ENCODE data around the gene GNPTAB.

GNPTAB gene

DNA sequence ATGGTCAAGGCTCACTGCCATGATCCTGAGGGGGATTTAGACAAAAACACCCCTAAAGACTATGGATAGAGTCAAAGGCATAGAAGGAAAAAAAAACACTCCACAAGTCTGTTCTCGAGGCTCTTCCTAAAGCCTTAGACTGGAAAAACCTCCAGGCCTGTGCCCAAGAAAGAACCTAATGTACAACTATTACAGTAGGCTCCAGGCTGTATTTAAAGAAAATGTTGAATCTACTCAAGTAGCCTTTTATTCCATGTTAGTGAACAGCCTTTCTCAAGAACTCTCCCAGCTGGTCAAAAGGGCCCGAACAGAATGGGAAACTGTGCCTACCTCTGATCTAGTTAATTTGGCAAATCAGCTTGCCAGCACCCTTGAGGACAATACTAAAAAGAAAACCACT is 28.3 kb downstream of the GNPTAB start:
- FAIRE-seq = no peak

DNA sequence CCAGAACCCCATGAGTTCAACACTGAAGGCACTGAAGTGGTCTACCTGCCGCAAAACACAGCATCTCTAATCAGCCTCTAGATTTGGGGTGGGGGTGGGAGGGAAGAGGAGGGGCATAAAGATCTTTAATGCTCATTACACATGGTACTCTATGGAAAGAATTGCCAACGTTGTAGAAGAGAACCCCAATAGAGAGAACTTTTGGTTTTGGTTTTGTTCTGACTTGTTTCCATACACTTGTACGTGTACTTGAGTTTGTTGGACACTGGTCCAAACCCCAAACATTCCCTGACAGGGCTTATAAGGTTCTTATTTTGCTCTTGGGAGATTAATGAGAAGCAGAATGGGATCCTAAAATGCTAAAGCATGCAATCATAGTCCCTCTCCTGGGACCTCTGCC is 31.0 kb downstream of the GNPTAB start:
- FAIRE-seq = no peak

DNA sequence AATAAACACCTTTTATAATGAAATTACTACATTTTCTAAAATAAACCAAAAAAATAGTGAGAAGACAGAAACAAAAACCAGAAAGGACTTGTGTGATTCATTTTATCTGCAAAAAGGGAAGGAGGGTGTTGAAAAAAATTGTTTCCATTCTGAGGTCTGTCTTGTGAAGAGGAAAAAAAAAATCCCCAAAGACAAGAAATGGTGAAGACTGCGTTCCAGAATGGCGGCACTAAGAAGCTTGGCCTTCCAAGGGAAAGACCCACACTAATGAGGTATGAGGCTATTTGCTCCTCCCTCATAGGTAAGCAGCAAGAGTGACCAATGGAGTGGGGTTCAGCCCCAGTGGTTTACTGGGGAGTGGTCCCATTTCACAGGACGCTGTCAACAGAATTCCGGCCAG is 35.0 kb downstream of the GNPTAB start:
- no peak for FAIRE-seq

DNA sequence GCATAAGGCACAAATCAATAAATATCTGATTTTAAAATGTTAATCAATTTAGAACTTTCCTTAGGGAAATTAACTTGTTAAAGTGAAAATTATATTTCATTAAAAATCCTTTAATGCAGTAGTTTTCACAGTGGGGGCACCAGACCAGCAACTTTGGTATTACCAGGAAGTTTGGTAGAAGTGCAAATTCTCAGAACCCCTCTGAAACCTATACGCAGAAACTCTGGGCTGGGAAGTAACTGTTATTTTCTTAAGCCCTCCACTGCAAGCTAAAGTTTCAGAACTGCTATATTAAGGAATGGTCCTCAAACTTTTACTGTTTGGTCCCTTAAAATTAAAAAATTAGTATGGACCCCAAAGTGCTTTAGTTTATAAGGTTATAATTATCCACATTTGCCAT is 35.7 kb downstream of the GNPTAB start:
- FAIRE-seq = no peak

DNA sequence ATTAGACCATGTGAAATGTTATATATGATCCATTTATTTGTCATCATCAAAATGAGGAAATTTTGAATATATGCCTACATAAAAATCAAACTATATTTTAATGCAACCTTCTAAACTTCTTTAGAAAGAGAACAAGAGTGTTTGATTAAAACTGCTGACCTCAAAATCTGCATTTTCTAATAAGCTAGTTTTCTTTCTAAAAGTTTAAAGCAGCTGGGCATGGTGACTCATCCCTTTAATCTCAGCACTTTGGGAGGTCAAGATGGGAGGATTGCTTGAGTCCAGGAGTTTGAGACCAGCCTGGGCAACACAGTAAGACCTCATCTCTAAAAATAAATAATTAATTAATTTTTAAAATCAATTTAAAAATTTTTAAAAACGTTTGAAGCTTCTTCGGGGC is 36.2 kb downstream of the GNPTAB start:
- no peak for FAIRE-seq

DNA sequence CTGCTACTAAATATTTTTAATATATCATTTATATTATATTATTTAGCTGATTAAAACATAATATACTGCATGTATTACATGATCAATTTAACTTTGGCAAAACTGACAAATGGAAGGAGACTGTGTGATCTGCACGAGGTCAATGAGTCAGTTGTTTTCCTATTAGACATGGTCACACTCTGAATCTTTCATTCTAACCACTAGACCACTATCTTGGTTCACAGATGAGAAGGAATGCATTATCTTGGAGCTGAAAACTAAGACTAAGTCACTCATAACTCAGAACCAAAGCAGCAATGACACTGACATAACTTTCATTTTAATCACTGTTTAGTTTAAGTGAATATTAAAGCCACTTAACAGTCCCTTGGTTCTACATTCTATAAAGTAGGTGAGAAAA is 37.4 kb downstream of the GNPTAB start:
- no peak for FAIRE-seq

DNA sequence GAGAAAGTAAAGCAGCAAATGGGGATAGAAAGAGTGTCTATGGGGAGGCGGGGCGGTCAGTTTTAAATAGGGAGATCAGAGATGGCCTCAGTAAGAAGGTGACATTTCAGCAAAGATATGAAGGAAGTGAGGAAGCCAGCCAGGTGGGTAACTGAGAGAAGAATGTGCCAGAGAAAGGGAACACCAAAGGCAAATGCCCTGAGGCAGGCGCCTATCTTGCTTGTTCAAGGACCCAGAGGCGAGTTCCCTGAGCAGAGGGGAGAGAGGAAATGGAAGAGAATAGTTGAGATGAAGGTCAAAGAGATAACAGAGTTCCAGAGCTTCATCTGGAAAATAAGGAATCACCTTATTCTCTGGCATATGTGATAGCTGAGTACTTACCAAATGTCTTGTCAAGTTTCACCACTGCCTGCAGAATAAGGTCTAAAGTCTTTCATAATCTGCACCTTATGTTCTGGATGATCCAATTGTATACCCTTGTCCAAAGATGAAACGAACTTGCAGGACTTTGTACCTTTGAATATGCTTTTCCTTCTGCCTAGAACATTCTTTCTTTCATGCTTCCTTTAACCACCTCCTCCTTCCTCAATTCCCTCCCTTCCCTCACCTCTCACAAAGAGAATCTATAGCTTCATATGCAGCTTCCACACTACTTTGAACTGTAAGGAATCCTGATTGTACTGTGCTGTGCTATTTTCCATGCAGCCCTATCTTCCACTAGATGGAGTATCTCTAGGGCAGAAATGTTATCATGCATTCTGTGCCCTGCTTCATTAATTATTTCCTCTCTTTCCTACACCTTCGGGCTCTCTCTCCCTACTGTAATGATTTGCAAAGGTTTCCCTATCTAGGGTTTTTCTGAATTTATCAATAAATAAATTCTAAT is 38.5 kb downstream of the GNPTAB start:
- FAIRE-seq = no peak

DNA sequence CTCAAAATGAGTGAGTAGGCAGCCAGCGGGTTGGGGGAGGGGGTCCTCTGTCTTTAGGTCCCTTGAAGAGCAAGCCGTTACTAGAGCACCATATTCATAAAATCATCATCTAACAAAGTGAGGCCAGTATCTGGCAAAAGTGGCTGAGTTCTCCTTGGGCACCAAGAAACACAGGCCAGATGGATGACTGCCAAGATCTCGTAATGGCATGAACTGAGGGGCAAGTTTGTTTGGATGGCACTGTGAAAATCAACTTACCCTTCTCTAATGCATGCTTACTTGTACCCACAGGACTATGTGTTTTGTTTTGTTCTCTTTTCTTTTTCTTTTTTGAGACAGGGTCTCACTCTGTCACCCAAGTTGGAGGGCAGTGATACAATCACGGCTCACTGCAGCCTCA is 41.6 kb downstream of the GNPTAB start:
- FAIRE-seq = no peak

DNA sequence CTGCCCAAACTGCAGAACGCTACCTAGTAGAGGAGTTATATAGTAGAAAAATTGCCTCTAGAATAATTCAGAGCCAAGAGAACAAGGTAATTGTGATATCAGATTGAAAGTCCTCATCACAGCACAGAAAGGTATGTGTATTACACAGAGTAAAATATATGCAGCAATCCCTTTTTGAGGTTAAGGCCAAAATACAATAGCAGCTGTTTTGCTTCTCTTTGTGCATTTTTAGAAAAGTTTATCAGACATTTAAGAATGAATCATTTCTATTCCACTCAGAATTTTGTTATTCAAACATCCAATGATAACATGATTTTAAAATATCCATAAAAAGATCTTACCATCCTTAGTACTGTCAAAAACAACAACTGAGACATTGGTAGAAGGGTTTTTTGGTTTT is 45.1 kb downstream of the GNPTAB start:
- no peak for FAIRE-seq

DNA sequence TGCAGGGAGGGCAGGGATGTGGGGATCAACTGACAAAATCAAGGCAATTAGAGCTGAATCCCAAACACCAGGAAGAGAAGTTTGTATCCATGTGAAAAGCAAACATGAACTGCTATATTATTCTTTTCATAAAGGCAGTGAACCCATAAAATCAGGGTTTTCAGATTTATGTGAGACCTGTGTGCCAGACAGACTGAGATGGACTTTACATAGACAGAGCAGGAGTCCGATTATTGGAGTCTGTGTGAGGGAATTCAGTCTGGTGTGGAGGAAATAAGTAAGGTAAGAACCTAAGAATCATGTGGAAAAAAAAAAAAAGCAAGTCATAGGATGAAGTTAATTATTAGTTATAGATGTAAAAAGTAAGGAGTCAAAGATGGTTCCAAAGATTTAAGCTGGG is 46.4 kb downstream of the GNPTAB start:
- FAIRE-seq = no peak

DNA sequence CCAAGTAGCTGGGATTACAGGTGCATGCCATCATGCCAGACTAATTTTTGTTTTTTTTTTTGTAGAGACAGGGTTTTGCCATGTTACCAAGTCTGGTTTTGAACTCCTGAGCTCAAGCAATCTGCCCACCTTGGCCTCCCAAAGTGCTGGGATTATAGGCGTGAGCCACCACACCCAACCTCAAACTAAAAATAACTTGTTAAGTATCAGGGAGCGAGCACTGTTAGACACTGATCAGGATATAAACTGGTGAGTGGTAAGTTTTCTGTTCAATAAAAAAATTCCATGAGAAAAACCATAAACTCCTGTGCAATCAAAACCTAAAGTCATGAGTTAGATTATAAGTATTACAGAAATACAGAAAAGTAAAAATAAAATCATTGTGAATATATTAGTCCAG is 46.9 kb downstream of the GNPTAB start:
- FAIRE-seq = no peak

DNA sequence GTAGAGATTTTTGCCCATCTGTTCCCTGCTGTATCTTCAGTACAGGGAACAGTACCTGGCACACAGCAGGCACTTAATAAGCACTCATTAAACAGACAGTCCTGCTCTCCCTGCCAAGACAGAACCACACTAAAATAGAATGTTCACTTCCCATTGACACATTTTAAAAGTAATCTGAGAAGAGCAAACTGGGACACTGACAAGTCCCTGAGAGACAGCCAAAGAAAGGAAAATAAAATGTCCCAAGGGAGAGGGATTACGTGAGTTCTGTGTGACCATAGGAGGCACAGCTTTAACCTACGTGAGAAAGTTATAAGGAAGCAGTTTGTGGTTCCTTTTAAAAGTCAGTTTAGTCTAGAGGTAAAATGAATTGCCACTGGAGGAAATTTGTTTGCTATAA is 47.6 kb downstream of the GNPTAB start:
- no peak for FAIRE-seq

DNA sequence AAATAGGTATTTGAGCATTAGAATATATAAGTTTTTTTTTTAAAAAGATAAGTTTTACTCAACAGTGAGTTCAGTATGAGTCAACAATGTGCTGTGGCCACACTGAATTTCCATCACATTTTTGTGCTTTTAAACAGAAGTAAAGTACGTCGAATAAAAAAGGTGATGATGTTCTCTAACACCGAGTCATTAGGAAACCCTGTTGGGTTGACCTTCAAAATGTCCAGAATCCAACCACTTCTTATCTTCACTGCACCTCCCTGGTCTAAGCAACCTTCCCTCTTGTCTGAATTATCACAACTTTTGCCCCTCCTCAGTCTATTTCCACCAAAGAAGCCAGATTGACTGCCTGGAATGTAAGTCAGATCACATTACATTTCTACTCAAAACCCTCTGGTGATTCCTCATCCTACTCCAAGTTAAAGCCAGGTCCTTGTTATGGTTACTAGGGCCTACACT is 48.5 kb downstream of the GNPTAB start:
- FAIRE-seq = no peak

DNA sequence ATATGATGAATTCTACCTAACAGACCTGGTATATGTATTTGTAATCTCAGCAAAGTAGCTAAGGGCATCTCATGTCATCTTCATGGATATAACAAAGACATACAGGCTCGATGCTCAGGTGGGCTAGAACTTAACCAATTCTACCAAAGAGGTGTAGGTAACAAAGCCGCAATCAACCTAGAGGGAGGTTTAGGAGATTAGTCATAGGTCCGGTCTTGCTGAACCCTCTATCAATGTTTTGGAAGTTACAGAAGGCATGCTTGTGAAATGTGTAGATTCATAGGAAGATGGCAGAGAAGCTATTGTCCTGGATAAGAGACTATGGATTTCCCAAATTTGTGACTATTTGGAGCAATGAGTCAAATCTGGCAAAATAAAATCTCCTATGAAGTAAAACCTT is 48.9 kb downstream of the GNPTAB start:
- no peak for FAIRE-seq

DNA sequence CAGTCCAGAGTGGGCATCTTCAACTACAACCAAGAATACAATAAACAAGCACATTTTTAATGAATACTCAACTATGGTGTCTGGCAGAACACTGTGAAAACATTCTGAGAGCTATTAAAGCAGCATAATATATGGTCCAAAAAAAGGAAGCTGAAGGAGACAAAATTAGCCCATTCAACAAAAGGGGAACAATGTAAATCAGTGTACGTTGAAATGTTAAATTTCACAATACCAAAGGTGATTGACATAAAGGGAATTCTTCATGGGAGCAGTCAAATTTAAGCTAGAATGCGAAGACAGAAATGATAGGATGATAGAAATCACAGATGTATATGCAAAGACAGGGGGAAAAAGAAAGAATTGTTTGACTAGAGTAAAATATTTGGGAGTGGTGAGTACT is 50.2 kb downstream of the GNPTAB start:
- no peak for FAIRE-seq

DNA sequence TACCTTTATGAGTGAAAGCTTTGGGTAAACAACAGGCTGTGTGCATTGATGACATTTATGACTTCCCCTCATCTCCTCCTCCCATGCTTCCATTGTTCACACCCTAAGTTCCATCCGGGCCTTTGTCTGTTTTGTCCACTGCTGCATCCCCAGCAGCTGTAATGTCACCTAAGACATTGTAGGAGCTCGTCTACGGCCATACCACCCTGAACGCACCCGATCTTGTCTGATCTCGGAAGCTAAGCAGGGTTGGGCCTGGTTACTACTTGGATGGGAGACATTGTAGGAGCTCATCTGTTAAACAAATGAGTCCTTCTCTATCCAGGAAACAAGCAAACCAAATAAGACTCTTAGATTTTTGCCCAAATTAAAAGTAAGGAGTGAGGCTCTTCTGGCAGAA is 51.1 kb downstream of the GNPTAB start:
- FAIRE-seq = no peak

DNA sequence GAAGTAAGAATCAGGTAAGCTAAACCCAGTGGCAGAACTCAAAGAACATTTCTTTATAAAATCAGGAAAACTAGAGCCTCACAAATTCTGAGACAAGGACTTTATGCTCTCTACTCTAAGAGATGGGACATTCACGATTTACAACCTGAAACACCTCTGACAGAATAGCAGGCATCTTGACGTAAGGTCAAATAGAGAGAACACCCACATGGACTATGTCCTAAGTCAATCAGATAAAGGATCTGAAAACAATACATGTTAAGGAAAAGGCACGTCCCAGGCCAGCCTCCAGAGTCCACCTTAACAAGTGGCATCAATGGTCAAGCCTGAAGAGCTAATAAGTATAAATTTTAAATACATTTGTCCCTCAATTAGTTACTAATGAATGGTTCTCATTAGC is 51.6 kb downstream of the GNPTAB start:
- FAIRE-seq = no peak

DNA sequence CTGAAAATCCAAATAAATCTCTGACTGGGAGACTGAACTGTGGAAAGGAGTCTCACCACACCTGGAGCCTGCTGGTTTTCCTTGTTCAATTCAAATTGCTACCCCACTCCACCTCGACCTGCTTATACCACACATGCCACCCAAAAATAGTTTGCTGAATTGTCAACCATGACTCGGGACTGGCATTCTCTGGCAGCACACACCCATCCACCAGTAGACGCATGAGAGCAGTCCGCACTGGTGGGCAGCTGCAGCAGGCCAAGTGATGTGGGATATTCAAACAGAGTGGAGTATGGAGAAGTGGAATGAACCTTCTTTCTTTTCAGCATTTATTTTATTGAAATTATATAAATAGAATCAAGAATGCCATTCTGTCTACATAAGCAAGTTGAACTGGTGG is 52.8 kb downstream of the GNPTAB start:
- no peak for FAIRE-seq

DNA sequence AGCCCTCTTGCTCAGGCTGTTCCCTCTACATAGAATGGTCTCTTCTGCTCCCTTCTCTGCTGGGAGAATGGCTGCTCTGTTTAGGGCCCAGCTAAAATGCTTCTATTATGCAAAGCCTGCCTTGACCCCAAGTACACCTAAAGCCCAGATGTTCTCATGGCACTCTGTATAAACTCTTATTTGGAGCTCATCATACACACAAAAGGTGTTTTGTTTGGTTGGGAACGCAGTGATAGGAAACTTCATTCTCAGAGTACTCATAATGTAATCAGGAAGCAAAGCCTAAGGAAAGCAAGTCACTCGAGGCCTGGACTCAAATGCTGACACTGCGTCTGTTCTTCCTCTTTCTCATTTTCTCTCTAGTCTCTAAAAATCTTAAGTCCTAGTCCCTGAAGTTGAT is 53.3 kb downstream of the GNPTAB start:
- FAIRE-seq = no peak

DNA sequence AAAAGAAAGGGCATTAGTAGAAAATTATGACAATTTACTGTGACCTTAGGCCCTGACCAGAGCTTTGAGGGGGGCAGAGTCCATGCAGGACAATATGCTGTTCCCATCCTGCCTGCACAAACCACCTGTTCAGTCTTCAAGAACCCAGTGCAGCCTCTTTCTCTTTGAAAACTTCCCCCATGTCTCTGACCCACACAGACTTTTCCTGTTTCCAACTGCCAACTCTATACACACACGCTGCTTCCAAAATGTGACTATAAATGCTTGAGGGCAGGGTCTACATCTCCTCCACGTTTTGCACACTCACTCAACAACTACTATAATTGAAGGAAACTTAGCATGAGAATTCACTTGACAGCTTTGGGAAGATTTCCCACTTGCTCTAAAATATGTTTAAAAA is 54.9 kb downstream of the GNPTAB start:
- FAIRE-seq = no peak

DNA sequence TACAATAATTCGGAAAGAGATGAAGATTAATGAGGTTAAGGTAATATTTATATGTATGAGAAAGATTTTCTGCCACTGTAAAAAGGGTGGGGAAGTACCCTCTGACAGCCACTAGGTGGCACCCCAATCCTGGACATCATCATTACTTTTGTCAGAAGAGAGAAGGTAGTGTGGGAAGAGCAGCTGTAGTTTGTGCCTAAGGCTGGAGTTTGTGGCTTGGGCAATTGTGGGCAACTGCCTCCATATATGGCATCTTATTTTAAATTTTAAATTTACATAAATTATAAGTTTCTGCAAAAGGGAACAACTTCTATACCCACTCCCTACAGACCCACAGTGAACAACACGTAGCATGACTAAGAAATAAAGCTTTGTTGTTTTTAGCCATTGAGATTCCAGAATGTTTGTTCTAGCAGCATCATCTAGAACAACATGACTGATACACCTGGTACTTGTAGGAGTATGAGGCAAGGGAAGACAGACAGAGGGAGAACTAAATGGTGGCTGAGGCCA is 57.1 kb downstream of the GNPTAB start:
- peak; percentile 81 for FAIRE-seq

DNA sequence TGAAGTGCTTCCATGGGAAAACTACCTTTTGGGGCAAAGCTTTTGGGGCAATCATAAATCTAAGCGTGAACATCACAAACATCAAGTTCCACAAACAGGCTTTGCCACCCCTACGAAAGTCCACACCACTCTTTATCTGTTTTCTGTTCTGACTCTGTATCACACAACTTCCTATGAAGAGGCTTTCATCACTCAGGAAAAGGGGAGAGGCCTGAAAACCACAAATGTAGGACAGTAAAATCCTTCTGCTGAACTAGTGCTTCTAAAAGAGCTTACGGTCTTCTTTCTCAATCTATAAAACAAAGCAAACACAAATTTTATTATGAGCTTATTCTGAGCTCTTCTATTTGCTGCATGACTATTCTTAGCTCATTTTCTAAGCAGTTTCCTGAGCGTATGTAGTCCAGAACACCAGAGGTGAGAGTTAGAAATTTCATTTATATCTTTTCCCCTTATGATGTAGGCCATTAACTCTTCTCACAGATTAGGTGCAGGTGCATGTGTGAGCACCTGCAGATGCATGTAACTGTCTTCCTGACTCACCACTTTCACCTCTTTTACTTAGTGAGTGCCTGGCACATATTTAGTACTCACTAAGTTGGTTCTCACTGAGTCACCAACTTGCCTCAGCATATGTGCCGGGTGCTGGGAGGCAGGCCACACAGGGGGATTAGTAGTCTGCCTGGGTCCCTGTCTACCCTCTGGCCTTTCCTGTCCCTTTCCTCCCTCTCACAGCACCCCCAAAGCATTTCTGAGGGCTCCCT is 58.6 kb downstream of the GNPTAB start:
- FAIRE-seq = no peak

DNA sequence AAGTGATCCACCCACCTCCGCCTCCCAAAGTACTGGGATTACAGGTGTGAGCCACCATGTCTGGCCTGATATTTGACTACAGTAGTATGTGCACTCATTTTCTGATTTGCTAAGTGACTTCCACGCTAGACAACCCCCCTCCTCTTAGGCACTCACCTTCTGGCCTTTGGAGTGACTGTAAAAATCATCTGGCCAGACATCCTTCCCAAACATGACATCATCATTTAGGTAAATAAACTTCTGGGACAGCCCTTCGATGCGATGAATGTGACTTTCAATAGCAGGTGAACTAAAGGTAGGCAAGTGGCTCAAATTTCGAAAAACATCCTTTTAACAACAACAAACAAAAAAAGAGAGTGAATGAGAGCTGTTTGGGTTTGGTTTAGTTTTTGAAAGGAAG is 60.9 kb downstream of the GNPTAB start:
- FAIRE-seq = no peak

DNA sequence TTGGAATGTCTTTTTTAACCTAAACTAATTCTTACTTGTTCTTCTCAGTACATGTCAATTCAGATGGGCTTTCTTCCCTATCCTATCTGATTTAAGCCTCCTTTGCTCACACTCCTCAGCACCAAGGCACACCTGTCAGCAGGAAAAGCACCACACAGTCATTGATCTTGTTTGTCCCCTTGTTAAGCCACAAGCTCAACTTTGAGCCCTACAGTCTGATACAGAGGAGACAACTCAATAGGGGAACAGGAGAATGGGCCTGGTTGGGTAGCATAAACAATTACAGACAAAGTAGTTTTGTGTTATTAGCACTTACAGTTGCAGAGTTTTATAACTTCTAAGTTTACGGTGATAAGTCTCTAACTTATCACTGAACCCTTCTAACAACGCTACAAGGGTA is 62.0 kb downstream of the GNPTAB start:
- FAIRE-seq = no peak

Measured in islet of Langerhans (tissue), 1 donor.